ENCODE data around the gene SRSF2. TPM values are rescaled to one million over a fixed set of nuclear protein-coding genes. Genes with fewer than 3 reads are reported as not detected.

SRSF2 gene
- total and polyA plus RNA-seq, 9 of the 15 experiments (the other 6 are each of a cell fraction or from before 2014, with no cell fraction given): 161 to 583 (median 393) TPM

GRCh38 chr17:76718516-76718915 lies 18.6 kb downstream of the SRSF2 start:
- TF ChIP-seq PATZ1 (CRISPR knock-in tag; IDR thresholded peaks at IDR 0.05; ENCODE audit: borderline replicate concordance) (no peak), RBFOX2 (IDR thresholded peaks at IDR 0.05; ENCODE audit: low read depth, low read length) (peak; percentile 50), POLR2G (IDR thresholded peaks at IDR 0.05; ENCODE audit: low read depth, low read length) (0 out of 2 replicates have a peak, but pooled peaks have one; percentile 28)

More at GRCh38 chr17:76718516-76718915, 18.6 kb downstream of the SRSF2 start:
- no peaks in the 10 kb centered on the region for H3K27me3 ChIP-seq (ENCODE audit: control insufficient read depth in 2 of 2, insufficient read depth in 2 of 2, low read length in 2 of 2)
- H3K9ac ChIP-seq (ENCODE audit: insufficient read depth in 1 of 2, low read depth in 2 of 2, low read length in 2 of 2): no peak overlapping the region
- peaks cover 92% of the 10 kb centered on the region for H3K36me3 ChIP-seq (ENCODE audit: control insufficient read depth, insufficient read depth, low read length)
- intact Hi-C loops (cut with micrococcal nuclease) (no loop called here), in situ Hi-C loops (cut with MboI) (no loop called here)
- H3K4me3 ChIP-seq: no peak overlapping the region
- 94% methylated on average over 15 of the region's 16 CpGs for WGBS (ENCODE audit: insufficient coverage, low coverage, missing lambda C conversion rate)
- peaks cover 2% of the 10 kb centered on the region for H3K9me1 ChIP-seq (ENCODE audit: control insufficient read depth, insufficient read depth, low read length)
- peaks cover 11% of the 10 kb centered on the region; the same call in 1 of the 2 replicates for H4K20me1 ChIP-seq (replicated peaks; ENCODE audit: control insufficient read depth, insufficient read depth, low read length)
- CTCF ChIA-PET (ENCODE audit: low intra/inter-chr PET ratio): no interaction called here
- no peak overlapping the region for H3K4me2 ChIP-seq (ENCODE audit: insufficient read depth, low read length)
- POLR2A ChIA-PET: interaction anchor here (0.8 to 5.1 kb wide), 4 partner anchors 9 to 161 kb away, joined by 3 to 75 read pairs (median 20); partner anchors contain the start of genes JMJD6, METTL23, MFSD11 and SRSF2
- DNase-seq (ENCODE audit: extremely low read depth in 1 of 4, low spot score in 3 of 4): no peak
- peaks cover 30% of the 10 kb centered on the region for H3K79me2 ChIP-seq (ENCODE audit: control insufficient read depth, insufficient read depth, low read length)
- H3K9me3 ChIP-seq (replicated peaks; ENCODE audit: control insufficient read depth, insufficient read depth, low read depth, low read length): no peaks in the 10 kb centered on the region
- no peak for ATAC-seq
- no peak overlapping the region for H2AFZ ChIP-seq (ENCODE audit: low read depth, low read length)
- H3K4me1 ChIP-seq (replicated peaks in 1 of 2; ENCODE audit: control insufficient read depth in 2 of 2, insufficient read depth in 2 of 2, low read length in 2 of 2): peaks cover 18 to 25% of the 10 kb centered on the region in 2 experiments
- no TSS peak for BruUV-seq (replicated peaks)
- FAIRE-seq: no peak
- no peak overlapping the region; the same call in 2 of the 3 replicates for H3K27ac ChIP-seq (ENCODE audit: extremely low read depth, low read depth, low read length)

Data from K562 (cell line).